ENCODE measurements around the gene TAF1C.
"Not testable (repeated sequence)": the region's sequence is repeated elsewhere in the genome, so short reads cannot be mapped to it uniquely, and the experiment has no call there.

Gene TAF1C

GRCh38 chr16:84205976-84206691, 19.3 kb upstream of the TAF1C start:
- Histone ChIP-seq H3K4me1 (ENCODE audit: insufficient read depth, low read length, poor library complexity, severe bottlenecking) (no peaks in the 10 kb centered on the region), H3K36me3 (ENCODE audit: insufficient read depth, low read length) (no peaks in the 10 kb centered on the region), H3K27me3 (ENCODE audit: insufficient read depth, low read length, poor library complexity, severe bottlenecking) (no peaks in the 10 kb centered on the region), H3K79me2 (ENCODE audit: insufficient read depth, low read length) (no peaks in the 10 kb centered on the region), H3K9me3 (ENCODE audit: insufficient read depth, low read depth, low read length) (no peaks in the 10 kb centered on the region), H3K9ac (ENCODE audit: low read depth, low read length, poor library complexity, severe bottlenecking) (no peak overlapping the region), H3K9me2 (replicated peaks; ENCODE audit: low read depth, low read length) (no peaks in the 10 kb centered on the region), H3F3A (ENCODE audit: low read depth) (no peaks in the 10 kb centered on the region), H4K20me1 (ENCODE audit: insufficient read depth, low read length, poor library complexity, severe bottlenecking) (no peaks in the 10 kb centered on the region), H3K4me3 (ENCODE audit: low read length, poor library complexity, severe bottlenecking) (no peak overlapping the region), H2AFZ (ENCODE audit: low read length) (no peak overlapping the region), H3K4me2 (ENCODE audit: low read depth, low read length, poor library complexity, severe bottlenecking) (no peak overlapping the region)
- no peak for TF ChIP-seq EZH2phosphoT487 (IDR thresholded peaks at IDR 0.05; ENCODE audit: borderline replicate concordance)
- TF ChIP-seq CTCF (conservative IDR thresholded peaks at IDR 0.05; ENCODE audit: low read length): no peak

GRCh38 chr16:84205123-84205522, 18.3 kb upstream of the TAF1C start:
- not testable (repeated sequence) for H3K79me2 ChIP-seq (ENCODE audit: insufficient read depth, low read length); H3K9me3 ChIP-seq (ENCODE audit: insufficient read depth, low read depth, low read length); H2AFZ ChIP-seq (ENCODE audit: low read length); H3K9ac ChIP-seq (ENCODE audit: low read depth, low read length, poor library complexity, severe bottlenecking); H3K27me3 ChIP-seq (ENCODE audit: insufficient read depth, low read length, poor library complexity, severe bottlenecking); H3K4me3 ChIP-seq (ENCODE audit: low read length, poor library complexity, severe bottlenecking); H3K36me3 ChIP-seq (ENCODE audit: insufficient read depth, low read length); H3F3A ChIP-seq (ENCODE audit: low read depth); H3K4me1 ChIP-seq (ENCODE audit: insufficient read depth, low read length, poor library complexity, severe bottlenecking); H3K9me2 ChIP-seq (replicated peaks; ENCODE audit: low read depth, low read length); H4K20me1 ChIP-seq (ENCODE audit: insufficient read depth, low read length, poor library complexity, severe bottlenecking); H3K4me2 ChIP-seq (ENCODE audit: low read depth, low read length, poor library complexity, severe bottlenecking)

- H3K4me2 ChIP-seq (ENCODE audit: low read depth, low read length, poor library complexity, severe bottlenecking); H3K36me3 ChIP-seq (ENCODE audit: insufficient read depth, low read length); H3K9me2 ChIP-seq (replicated peaks; ENCODE audit: low read depth, low read length); H3K27me3 ChIP-seq (ENCODE audit: insufficient read depth, low read length, poor library complexity, severe bottlenecking); H3K9me3 ChIP-seq (ENCODE audit: insufficient read depth, low read depth, low read length); H4K20me1 ChIP-seq (ENCODE audit: insufficient read depth, low read length, poor library complexity, severe bottlenecking); H3K4me1 ChIP-seq (ENCODE audit: insufficient read depth, low read length, poor library complexity, severe bottlenecking); H3K9ac ChIP-seq (ENCODE audit: low read depth, low read length, poor library complexity, severe bottlenecking); H3F3A ChIP-seq (ENCODE audit: low read depth); H3K4me3 ChIP-seq (ENCODE audit: low read length, poor library complexity, severe bottlenecking); H2AFZ ChIP-seq (ENCODE audit: low read length); H3K79me2 ChIP-seq (ENCODE audit: insufficient read depth, low read length): not testable (repeated sequence)
Measured at GRCh38 chr16:84204551-84204950, 17.7 kb upstream of the TAF1C start.

- Histone ChIP-seq H3F3A (ENCODE audit: low read depth) (no peaks in the 10 kb centered on the region), H3K79me2 (ENCODE audit: insufficient read depth, low read length) (no peaks in the 10 kb centered on the region), H3K4me1 (ENCODE audit: insufficient read depth, low read length, poor library complexity, severe bottlenecking) (no peaks in the 10 kb centered on the region), H3K9ac (ENCODE audit: low read depth, low read length, poor library complexity, severe bottlenecking) (no peak overlapping the region), H2AFZ (ENCODE audit: low read length) (no peak overlapping the region), H3K9me3 (ENCODE audit: insufficient read depth, low read depth, low read length) (no peaks in the 10 kb centered on the region), H3K9me2 (replicated peaks; ENCODE audit: low read depth, low read length) (no peaks in the 10 kb centered on the region), H3K36me3 (ENCODE audit: insufficient read depth, low read length) (no peaks in the 10 kb centered on the region), H4K20me1 (ENCODE audit: insufficient read depth, low read length, poor library complexity, severe bottlenecking) (no peaks in the 10 kb centered on the region), H3K27me3 (ENCODE audit: insufficient read depth, low read length, poor library complexity, severe bottlenecking) (no peaks in the 10 kb centered on the region), H3K4me2 (ENCODE audit: low read depth, low read length, poor library complexity, severe bottlenecking) (no peak overlapping the region), H3K4me3 (ENCODE audit: low read length, poor library complexity, severe bottlenecking) (no peak overlapping the region)
- TF ChIP-seq CTCF (conservative IDR thresholded peaks at IDR 0.05; ENCODE audit: low read length): no peak
- no peak for TF ChIP-seq EZH2phosphoT487 (IDR thresholded peaks at IDR 0.05; ENCODE audit: borderline replicate concordance)
Measured at GRCh38 chr16:84199861-84200260, 13.0 kb upstream of the TAF1C start.
